Fibroblast of lung (primary cell): Measurements from ENCODE around the gene STARD9. TPM values are rescaled to one million over a fixed set of nuclear protein-coding genes. Genes with fewer than 3 reads are reported as not detected.
A peak's percentile ranks its signal among the peaks of the same experiment; 100 is the strongest.

Source experiments
- DNase-seq, 2 donors: peaks; one replicate each; pipeline versions ENCODE4 v3.0.0 to v3.0.0-alpha.2; 2010; ENCODE audit warnings: low read depth in 2 of 2
- H2AFZ ChIP-seq: 2 replicates; pipeline ENCODE4 v1.5.1; 2012; ENCODE audit warnings: low read length, control low read depth, inconsistent platforms
- H3K27ac ChIP-seq: 2 replicates; pipeline ENCODE4 v1.5.1; 2011; ENCODE audit warnings: low read length, control low read depth; ENCODE audit not compliant: insufficient read depth
- H3K27me3 ChIP-seq: 2 replicates; pipeline ENCODE4 v1.5.1; 2011; ENCODE audit warnings: mild to moderate bottlenecking, low read length; ENCODE audit not compliant: control insufficient read depth, insufficient read depth
- H3K36me3 ChIP-seq: 2 replicates; pipeline ENCODE4 v1.5.1; 2011; ENCODE audit warnings: low read length; ENCODE audit not compliant: control insufficient read depth, insufficient read depth
- H3K4me1 ChIP-seq: 2 replicates; pipeline ENCODE4 v1.5.1; 2011; ENCODE audit warnings: low read length; ENCODE audit not compliant: control insufficient read depth, insufficient read depth; ENCODE audit errors: extremely low read depth
- H3K4me2 ChIP-seq: 2 replicates; pipeline ENCODE4 v1.5.1; 2011; ENCODE audit warnings: low read length, control low read depth; ENCODE audit not compliant: insufficient read depth; ENCODE audit errors: extremely low read depth
- H3K4me3 ChIP-seq, 4 experiments: fragments of 200-600 bp in 1 of 4; sonication (generic) in 1 of 4; replicated peaks in 1 of 4; 2 replicates each; pipeline ENCODE4 v1.5.1; 2011 to 2016; ENCODE audit warnings: low read length in 4 of 4, low read depth in 3 of 4, mild to moderate bottlenecking in 3 of 4, control low read depth in 2 of 4, inconsistent platforms in 1 of 4, mixed read lengths in 1 of 4; ENCODE audit not compliant: insufficient read depth in 1 of 4; ENCODE audit errors: control extremely low read depth in 1 of 4
- H3K79me2 ChIP-seq: 2 replicates; pipeline ENCODE4 v1.5.1; 2012; ENCODE audit warnings: mild to moderate bottlenecking, low read length, inconsistent platforms; ENCODE audit not compliant: control insufficient read depth, insufficient read depth
- H3K9ac ChIP-seq: 2 replicates; pipeline ENCODE4 v1.5.1; 2011; ENCODE audit warnings: mild to moderate bottlenecking, low read length, control low read depth; ENCODE audit not compliant: insufficient read depth
- H3K9me3 ChIP-seq: 2 replicates; pipeline ENCODE4 v1.5.1; 2012; ENCODE audit warnings: low read depth, low read length; ENCODE audit not compliant: control insufficient read depth, insufficient read depth
- H4K20me1 ChIP-seq: 2 replicates; pipeline ENCODE4 v1.5.1; 2011; ENCODE audit warnings: low read length; ENCODE audit not compliant: control insufficient read depth, insufficient read depth; ENCODE audit errors: extremely low read depth
- CTCF ChIP-seq, 2 donors: IDR thresholded peaks in 1 of 2; conservative IDR thresholded peaks in 1 of 2; 1 replicate in 1 of 2; 2 replicates in 1 of 2; pipeline ENCODE4 v1.5.1; 2011 to 2012; ENCODE audit warnings: low read length in 2 of 2, control low read depth in 1 of 2, inconsistent platforms in 1 of 2, low read depth in 1 of 2, mild to moderate bottlenecking in 1 of 2
- EZH2 ChIP-seq: IDR thresholded peaks from 2 replicates; pipeline ENCODE4 v1.5.1; 2012; ENCODE audit warnings: low read length, control low read depth, mild to moderate bottlenecking; ENCODE audit errors: missing control alignments
- polyA minus RNA-seq: library from RNA; depleted of rRNA, polyadenylated mRNA; stranded (reverse); fragments of >200 nt; gene quantifications from 2 replicates; pipeline ENCODE4 v1.2.3, GENCODE V29; 2011; ENCODE audit warnings: low replicate concordance
- polyA plus RNA-seq, 2 donors: library from polyadenylated mRNA; depleted of rRNA in 1 of 2; stranded (reverse) in 1 of 2; unstranded in 1 of 2; fragments of >200 nt; gene quantifications; 2 replicates each; pipeline ENCODE4 v1.2.1, GENCODE V29; 2011 to 2012; ENCODE audit warnings: missing spikeins in 1 of 2
- total RNA-seq: library from RNA; depleted of rRNA; stranded (reverse); fragments of >200 nt; gene quantifications from 2 replicates; pipeline ENCODE4 v1.2.1, GENCODE V29; 2014

The STARD9 gene
- 4.4 and 8.3 TPM in 2 replicates for total RNA-seq
- 1.2 and 2.5 TPM in 2 replicates for polyA plus RNA-seq
- 0.98 and 2.6 TPM in 2 replicates for polyA plus RNA-seq (2012)
- 7.0 and 11.0 TPM in 2 replicates for polyA minus RNA-seq

DNA sequence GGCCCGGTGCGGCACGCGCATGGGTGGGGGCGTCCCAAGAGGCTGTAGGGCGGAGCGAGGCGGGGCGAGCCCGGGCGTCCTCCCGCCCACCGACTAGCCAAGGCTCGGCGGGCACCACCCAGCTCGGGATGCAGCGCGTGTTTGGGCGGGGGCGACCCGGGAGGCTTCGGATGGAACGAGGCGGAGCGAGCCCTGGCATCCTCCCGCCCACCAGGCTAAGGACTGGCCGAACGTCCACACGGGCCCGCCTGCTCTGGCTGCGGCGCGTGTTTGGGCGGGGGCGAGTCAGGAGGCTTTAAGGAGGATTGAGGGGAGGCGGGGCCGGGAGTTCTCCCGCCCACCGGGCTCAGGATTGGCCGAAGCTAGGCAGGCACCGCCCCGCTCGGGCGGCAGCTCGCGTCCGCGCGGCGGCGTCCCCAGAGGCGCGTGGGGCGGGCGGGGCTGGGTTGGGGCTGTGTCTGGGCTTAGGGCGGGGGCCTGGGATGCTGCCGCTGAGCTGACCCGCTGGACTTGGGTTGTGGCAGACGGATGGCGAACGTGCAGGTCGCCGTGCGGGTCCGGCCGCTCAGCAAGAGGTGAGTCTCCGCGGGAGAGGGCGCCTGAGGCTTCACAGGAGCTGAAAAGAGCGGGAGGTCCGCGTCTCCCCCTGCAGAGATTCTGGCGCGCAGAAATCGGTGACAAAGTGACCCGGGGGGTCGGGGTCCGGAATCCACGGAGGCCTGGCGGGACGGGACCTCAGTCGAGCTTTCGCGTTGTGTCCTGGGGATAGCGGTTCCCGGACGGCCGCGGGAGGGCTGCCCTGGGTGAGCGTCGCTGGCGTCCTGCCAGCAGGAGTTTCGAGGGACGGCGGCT lies at the start of gene STARD9:
TSS of gene STARD9 (plus strand) at position 419 of the 852 bp plus-strand sequence. CDS start at position 529, 110 bp downstream.
- H2AFZ ChIP-seq, result peak within 1 kb of the TSS; percentile 76
- H3K4me1 ChIP-seq, result peaks cover 7% of the 10 kb centered on the region
- H3K4me2 ChIP-seq, result peak within 1 kb of the TSS; percentile 57
- DNase-seq, result peak; percentile 97 to 98
- H3K27ac ChIP-seq, result peak within 1 kb of the TSS; percentile 55
- no peaks in the 10 kb centered on the region for H3K9me3 ChIP-seq
- H3K9ac ChIP-seq, result peak within 1 kb of the TSS; percentile 75
- H4K20me1 ChIP-seq, result no peaks in the 10 kb centered on the region
- H3K27me3 ChIP-seq, result no peaks in the 10 kb centered on the region
- no peaks in the 10 kb centered on the region for H3K36me3 ChIP-seq
- peaks cover 1% of the 10 kb centered on the region for H3K79me2 ChIP-seq
- peak within 1 kb of the TSS; percentile 59 to 87 (median 74) for H3K4me3 ChIP-seq
- no peak for TF ChIP-seq EZH2
- no peak for TF ChIP-seq CTCF (conservative IDR thresholded peaks at IDR 0.05 in 1 of 2, IDR thresholded peaks at IDR 0.05 in 1 of 2; ENCODE audit: low read depth in 1 of 2, low read length in 2 of 2)

DNA sequence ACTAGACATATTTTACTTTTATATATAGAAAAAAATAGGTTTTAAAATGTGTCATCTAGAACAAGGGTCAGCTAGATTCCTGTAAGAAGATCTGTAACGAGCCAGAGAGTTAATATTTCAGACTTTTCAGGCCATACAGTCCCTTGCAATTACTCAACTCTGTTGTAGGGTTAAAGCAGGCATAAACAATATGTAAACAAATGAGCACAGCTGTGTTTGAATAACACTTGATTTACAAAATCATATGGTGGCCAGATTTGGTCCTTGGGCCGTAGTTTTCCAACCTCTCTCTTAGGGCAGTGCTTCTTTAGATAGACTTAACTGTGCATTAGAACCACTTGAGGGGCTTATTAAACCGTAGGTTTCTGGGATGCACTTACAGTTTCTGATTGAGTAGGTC lies 46.4 kb upstream of the STARD9 start:
- DNase-seq, result peak in 1 of 2 donors; percentile 66

More for the DNA sequence above, 46.4 kb upstream of the STARD9 start:
- Histone ChIP-seq H3K4me2 (no peak overlapping the region), H4K20me1 (no peaks in the 10 kb centered on the region), H3K27ac (no peak overlapping the region), H3K79me2 (no peaks in the 10 kb centered on the region), H3K27me3 (no peaks in the 10 kb centered on the region), H3K9ac (no peak overlapping the region), H3K4me3 (no peak overlapping the region), H3K36me3 (peaks cover 2% of the 10 kb centered on the region), H2AFZ (no peak overlapping the region), H3K9me3 (no peaks in the 10 kb centered on the region), H3K4me1 (no peaks in the 10 kb centered on the region)
- TF ChIP-seq CTCF (conservative IDR thresholded peaks at IDR 0.05 in 1 of 2, IDR thresholded peaks at IDR 0.05 in 1 of 2; ENCODE audit: low read depth in 1 of 2, low read length in 2 of 2) (no peak), EZH2 (no peak)
